ENCODE measurements around the gene GLI3.

- TF ChIP-seq CTCF (IDR thresholded peaks at IDR 0.05) (no peak), POLR2A (IDR thresholded peaks at IDR 0.05) (no peak)
Measured at GRCh38 chr7:41984888-41985287, 252.1 kb downstream of the GLI3 start.

Measured in heart left ventricle (tissue), 13 donors.